HG03460 (cell line): ENCODE results near the gene MTSS2.

Experiments used
- ATAC-seq: cut with Tn5 transposase; IDR thresholded peaks from one replicate; pipeline ENCODE4 v1.9.1; 2021; ENCODE audit not compliant: unreplicated experiment

Gene MTSS2, protein sequence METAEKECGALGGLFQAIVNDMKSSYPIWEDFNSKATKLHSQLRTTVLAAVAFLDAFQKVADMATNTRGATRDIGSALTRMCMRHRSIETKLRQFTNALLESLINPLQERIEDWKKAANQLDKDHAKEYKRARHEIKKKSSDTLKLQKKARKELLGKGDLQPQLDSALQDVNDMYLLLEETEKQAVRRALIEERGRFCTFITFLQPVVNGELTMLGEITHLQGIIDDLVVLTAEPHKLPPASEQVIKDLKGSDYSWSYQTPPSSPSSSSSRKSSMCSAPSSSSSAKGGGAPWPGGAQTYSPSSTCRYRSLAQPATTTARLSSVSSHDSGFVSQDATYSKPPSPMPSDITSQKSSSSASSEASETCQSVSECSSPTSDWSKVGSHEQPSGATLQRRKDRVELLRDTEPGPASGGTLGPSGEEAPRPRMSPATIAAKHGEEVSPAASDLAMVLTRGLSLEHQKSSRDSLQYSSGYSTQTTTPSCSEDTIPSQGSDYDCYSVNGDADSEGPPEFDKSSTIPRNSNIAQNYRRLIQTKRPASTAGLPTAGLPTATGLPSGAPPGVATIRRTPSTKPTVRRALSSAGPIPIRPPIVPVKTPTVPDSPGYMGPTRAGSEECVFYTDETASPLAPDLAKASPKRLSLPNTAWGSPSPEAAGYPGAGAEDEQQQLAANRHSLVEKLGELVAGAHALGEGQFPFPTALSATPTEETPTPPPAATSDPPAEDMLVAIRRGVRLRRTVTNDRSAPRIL

DNA sequence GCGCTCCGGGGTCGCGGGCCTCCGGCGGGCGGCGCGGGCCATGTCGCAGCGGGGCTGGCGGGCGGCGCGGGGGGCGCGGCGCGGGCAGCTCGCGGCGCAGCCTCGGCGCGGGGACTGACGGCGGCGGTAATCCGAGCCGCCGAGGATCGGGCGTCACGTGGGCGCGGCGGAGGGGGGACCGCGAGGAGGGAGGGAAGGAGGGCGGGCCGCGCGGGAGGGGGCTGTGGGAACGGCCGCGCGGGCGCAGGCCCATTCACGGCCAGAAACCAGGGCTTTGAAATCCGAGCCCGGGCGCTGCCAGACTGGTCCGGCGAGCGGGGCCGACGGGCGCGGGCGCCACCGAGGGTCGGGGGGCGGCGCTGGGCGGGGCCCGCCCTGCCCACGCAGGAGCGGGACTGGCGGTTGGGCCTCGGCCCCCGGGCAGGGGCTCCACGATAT, at the start of gene MTSS2:
Gene MTSS2, minus strand, starts transcription at position 116 of the 438 bp plus-strand sequence. CDS start 262 bp downstream, outside the sequence.
- ATAC-seq: no peak

DNA sequence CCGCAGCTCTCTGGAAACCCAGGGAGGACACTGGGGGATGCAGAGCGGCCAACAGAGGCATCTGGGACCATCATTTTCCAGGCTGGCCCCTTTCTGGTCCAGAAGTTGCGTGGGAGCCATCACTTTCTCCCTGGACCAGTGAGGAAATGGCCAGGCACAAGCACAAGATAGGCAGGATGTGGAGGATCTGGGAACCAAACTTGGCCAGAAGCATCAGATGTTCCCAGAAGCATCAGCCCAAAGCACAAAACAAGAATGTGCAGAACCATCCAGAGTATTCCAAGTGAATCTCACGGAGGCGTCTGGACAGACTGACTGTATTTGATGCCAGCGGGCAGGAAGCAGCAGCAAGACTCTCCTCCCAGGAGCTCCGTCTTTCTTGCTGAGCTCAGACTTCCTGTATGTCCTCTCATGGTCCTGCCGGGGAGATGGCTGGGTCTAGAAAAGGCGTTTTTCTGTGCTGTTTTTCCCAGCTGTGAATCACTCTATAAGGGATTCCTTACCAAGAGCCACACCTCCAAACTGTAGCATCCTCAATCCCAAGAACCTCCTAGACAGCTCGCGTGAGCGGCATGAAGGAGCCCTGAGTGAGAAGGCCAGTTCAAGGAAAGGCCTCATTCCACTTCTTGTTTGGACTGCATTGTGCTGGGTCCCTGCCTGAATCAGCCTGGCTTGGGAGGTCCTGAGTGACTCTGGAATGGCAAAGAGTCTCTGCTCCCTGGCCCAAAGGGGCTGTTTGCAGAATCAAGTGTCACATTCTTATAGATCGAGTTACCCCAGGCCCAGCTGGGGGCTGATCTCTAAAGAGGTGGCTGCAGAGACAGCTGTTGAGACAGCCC, 49.5 kb upstream of the MTSS2 start:
- ATAC-seq: no peak

DNA sequence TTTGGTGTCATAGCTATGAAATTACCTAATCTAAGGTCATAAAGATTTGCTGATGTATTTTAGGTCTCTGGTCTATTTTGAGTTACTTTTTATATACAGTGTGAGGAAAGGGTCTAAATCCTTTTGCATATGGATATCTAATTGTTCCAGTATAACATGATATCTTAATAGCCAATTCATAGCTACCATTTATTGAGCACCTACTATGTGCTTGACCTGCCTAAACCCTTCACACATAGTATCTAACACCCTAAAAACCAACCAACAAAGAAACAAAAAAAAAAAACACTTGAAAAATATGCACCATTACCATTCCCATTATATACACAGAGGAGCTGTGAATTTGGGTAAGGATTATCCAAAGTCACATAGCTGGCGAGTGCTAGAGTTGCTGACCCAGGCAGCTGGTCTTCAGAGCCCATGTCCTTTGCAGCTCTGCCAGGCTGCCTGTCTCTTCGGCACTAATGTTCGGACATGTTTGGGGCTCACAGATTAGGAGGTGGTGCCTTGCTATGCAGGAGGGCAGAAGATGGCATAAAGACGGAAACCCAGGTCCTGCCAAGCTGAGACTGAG, 48.8 kb upstream of the MTSS2 start:
- no peak for ATAC-seq

DNA sequence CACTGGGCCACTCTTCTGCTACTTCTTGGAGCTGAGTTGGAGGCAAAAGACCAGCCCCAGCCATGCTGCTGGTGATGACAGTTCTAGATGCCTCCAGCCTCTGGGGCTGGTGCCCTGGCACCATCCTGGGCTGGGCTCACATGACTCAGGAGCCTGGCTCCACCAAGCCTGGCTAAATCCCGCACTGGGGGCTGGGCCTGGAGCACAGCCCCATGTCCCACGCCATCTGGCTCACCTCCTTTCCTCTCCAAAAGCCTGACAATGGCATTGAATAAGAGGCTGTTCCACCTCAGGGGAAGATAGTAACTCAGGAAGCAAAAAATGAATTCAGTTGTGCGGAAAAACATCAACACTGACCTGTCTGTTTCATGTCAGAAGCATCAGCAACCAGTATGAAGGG, 45.1 kb upstream of the MTSS2 start:
- ATAC-seq: no peak

DNA sequence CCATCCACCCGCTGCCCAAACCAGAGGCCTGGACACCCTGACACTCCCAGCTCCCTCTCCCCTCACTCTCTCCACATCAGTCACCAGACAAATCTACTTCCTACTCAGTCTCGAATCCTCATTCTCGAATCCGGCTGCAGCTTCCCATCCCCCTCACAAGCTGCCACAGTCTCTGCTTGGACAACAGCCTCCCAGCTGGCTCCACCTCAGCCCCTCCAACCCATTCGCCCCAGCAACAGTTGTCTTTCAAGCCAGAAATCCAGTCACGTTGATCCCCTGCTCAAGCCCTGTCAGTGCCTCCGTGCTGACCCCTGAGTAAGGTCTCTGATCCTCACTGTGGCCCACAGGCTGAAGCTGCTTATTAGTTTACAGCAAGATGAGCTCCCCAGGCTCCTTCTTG, 44.2 kb upstream of the MTSS2 start:
- ATAC-seq: no peak

DNA sequence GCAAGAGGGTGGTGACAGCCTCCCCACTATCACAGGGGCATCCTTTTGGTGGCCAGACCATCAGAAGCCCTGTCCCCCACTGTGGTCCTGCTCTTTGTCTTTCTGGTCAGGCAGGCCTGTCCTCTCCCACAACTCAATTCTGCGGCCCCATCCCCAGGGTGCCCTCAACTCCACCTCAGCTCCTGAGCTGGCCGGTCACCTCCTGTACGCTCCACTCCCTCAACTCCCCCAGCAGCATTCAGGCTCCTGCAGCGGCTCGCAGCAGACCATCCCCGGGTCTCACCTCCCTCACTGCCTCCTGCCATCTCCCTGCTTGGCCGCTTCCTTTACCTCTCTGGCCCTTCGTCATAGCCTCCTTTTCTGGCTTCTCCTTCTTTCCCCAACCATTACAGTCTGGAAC, 43.4 kb upstream of the MTSS2 start:
- no peak for ATAC-seq

DNA sequence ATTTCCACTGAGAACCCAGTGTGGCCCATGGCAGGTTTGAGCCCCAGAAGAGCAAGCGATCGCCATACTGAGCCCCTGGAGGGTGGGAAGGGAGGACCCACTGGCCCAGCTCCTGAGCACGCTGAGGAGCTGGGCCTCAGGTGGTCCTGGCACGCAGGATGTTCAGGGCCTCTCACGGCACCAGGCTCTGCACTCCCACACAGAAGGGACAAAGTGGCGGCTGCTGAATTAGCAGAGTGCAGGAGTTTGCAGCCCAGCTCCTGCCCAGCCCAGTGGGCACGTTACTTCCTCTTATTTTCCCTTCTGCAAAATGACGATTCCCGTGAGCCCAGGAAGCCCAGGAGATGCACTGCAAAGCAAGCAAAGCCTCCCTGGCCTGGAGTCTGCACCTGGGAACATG, 42.3 kb upstream of the MTSS2 start:
- ATAC-seq: no peak

DNA sequence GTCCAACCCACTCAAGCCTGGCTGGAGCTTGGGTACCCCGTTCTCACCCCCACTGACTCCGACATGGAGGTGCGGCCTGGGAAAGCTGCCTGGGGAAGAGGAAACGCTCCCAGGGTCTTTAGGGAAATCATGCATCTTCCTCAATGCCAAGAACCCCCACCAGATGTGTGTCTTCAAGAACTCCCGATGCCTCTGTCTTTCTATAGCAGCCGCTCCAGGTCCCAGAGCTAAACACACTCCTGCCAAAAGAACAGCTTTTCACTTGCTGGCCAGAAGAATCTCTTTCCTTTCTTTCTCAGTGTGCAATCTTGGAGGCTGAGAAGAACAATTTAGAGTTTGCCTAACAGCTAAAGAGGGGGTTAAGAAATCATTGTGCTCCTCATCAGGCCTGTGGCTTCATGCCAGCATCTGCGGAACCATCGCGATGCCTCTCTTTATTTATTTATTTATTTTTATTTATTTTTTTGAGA, 41.1 kb upstream of the MTSS2 start:
- ATAC-seq: no peak

DNA sequence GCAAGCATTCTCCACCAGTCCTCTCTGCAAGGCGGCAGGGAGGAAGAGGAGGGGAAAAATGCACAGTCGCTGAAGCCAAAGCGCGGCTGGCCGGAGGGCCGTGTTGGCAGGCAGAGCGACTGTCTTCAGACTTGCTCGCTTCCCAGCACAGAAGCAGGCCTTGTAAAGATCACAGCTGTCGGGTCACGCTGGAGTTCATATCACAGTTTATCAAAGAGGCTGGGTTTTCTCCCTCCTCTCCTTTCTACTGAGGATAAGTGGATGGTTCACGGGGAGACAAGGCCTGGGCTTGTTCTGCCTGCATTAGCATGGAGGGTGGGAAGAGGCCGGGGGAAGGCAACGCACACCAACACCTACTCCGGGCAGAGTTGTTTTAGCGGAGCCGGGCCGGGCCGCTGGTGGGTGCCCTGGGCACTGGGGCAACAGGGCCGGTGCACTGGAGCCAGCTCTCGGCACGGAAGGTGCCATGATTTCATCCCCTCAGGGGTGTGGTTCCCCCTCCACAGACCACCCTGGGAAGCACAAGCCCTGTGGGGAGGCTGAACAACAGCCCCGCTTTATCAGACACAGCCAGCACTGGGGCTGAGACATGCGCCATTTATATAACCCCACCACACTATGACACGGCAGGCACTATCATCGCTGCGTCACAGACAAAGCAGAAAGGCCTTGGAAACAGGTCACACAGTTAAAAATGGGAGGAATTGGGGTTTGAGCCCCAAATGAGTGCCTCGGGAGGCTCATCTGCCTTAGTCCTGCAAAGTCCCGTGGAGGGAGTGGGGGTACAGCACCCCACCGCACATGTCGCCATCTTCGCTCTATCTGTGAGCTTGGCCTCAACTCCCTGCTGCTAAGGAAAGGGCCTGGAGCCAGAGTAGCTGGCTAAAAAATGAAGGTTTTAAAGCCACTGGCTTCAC, 40.3 kb upstream of the MTSS2 start:
- no peak for ATAC-seq

DNA sequence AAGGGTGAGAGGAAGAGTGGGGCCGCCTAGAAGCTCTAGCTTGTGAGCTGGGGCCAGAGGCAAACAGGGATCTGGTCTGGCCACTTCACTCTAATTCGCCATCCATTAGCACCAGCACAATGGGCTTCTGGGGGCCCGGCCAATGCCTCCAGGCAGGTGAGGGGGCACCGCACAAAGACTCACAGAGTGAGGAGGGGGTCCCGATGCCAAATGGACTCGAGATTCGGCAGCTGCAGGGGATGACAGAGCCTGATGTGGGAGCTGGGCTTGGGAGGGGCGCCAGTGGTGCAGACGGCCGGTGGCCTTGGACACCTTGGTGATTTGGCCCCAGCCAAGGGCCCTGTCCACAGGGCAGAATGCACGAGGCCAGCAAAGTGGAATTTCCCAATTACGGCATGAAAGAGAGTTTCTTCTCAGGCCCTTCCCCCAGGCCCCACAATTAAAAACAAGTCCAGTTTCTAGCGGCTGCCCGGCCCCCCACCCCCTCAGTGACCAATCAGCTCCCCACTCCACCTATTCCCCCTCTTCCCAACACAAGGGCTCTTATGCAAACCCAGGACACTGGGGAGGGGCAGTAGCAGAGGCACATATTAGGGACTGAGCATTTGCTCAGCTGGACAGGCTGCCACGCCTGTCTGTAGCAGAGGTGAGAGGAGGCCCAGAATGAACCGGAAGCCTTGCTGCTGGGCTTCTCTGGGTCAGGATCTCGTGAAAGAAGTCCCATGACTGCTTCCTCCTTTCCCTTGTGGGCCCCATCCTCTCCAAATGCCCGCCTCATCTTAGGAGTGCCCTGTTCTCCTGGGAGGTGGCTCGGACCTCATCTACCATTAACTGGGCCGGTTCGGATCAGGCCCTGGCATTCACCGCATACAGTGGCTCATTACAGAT, 39.4 kb upstream of the MTSS2 start:
- ATAC-seq: no peak

DNA sequence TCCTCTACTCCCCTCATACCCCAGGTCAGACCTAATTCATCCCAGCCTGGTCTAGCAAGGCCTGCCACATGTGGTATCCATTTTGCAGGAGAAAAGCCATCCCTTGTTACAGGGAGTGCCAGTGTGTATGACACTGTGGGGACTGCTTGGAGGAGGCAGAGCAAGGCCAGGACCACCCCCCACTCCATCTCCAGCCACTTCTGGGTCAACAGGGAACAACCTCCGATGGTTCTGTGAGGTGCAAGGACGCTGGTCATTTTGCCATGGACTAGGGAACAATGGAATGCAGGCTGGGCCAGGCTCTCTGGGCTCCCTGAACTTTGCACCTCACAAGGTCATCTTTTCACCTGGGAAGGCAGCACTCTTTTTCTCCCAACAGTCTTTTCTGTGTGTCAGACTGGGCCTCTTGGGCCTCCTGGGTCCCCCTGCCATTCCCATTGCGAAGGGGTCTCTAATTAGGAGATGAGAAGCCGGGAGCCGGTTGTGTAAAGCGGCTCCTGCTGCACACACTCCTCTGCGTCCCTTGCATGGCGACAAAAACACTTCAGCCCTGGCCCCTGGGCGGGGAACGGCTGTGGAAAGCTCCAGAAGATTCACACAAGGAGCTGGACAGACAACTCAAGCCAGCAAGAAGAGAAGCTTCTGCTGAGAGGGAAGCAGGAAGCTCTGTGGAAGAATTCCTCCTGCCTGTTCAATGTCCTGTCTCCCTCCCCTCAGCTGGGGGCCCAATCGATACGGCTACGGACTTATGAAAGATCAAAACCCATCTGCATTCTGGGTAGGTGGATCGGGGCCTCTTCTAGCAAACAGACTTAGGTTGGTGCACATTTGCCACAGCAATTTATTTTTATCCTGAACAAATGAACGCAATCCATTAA, 38.5 kb upstream of the MTSS2 start:
- no peak for ATAC-seq

DNA sequence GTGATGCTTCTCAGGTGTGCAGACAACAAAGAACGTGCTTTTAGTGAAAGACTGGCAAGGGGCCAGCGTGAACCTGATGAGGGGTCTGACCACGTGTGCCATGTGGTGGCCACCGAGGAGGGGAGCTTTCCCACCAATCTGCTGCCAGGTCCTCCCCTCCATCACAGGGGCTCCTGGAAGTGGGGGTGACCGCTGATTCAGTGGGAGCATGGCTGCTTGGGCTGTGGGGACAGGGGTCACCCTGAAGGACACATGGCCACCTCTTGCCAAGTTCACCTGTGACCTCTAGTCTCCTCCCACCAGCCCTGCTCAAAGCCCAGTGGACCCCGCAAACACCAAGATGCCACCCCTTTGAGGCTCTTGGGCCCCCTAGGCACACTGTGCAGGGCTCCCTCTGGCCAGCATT, 37.9 kb upstream of the MTSS2 start:
- ATAC-seq: no peak

DNA sequence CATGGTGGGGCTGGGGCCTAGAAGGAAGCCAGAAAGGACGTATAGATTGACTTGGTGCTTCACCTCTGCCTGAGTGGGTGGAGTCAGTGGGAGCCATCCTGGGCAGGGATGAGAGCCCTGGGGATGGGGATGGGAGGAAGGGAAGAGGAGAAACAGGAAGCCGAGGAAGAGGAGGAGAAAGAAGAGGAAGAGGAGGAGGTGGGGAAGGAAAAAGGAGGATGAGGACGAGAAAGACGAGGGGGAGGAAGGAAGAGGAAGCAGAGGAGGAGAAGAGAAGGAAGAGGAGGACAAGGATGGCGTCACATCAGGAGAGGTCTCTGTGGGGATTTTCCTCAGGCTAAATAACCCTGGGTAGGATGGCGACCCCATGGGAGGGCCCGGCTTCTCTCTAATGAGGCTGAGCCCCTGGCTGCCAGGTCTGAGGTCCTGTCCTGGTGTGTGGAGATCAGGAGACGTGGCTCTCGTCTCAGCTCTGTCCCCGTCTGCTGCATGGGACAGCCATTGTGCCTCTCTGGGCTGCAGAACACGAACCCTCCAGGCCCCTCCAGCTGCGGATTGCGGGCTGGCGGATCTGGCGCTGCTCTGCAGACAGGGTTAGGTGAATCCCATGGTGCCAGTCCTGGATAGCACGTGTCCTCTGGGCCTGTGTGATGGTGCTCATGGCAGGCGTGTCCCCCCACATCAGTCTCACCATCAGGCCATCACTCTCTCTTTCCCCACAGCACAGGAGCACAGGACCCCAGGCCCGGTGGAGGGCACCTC, 35.5 kb upstream of the MTSS2 start:
- ATAC-seq: no peak

DNA sequence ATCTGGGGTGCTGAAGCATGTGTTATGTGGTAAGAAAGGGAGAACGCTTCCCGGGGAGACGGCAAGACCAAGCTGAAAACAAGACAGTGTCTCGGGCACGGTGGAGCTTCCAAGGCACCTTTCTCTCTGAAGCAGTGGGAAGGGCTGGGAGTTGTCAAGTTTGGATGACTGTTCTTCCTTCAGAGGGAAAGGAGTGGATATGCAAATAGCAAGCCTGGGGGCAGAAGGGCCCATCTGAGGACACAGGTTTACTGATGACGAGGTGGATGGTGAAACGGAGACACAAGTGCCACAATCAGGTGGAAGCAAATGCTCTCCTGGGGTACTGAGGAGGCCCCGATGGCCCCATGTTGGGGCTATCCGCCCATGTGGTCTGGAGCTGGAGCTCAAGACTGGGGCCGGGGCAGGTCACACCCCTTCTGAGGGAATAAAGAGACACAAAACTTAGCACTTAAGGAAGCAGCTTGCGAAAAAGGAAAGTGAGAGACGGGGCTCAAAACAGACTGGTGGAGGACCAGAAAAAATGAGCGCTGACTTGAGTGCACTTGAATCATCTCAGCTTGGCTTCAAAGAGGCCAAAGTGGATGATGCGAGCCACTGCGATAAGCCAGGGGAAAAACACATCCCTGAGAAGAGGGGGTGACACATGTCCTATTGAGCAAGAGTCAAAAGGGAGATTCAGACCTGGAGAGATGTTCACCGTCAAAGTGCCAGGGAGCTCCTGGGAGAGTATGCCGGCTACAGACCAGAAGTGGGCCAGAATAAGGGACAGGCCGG, 34.8 kb upstream of the MTSS2 start:
- ATAC-seq: no peak

DNA sequence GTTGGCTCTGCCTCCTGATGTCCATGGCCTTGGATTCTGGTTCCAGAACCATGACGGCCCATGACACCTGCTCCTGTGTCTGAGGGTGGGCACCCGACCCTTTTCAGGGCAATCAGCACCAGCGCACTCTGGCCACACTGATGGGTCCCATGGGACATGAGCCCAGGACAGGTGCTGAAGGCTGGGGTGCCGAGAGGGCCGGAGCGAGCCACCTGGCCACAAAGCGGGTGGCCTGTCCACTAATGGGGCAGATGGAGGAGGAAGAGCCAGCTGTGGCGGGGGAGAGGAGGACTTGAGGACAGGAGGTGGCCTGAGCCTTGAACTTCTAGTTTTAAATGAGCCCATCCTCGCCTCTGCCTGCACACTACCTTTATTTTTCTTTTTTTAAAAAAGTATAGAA, 31.2 kb upstream of the MTSS2 start:
- ATAC-seq: no peak

DNA sequence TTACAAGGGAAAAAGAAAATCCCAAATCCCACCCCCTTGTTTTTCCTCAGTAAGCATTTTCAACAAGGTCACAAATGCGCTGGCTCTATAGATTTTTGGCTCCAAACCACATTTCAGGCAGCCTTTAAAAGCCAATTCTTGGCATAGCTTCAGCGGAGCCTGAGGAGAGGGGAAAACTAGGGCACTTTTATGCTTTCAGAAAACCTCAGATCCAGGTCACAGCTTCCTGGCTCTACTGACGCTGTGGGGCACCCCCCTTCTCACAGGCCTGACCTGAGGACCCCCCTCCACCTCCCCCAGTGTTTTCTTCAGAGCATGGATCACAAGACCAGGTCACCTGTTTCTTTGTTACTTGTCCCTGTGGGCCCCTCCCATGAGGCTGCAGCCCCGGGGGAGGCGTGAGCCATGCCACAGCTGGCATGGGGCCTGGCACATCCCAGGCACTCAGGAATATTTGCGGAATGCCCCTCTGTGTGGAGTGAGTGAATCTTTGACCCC, 30.1 kb upstream of the MTSS2 start:
- ATAC-seq: no peak
